ENCODE data around the gene ANO6.

The ANO6 gene

GRCh38 chr12:45204757-45205156 lies 11.1 kb upstream of the ANO6 start:
- TF ChIP-seq CTCF (IDR thresholded peaks at IDR 0.05; ENCODE audit: low read depth, low read length) (no peak), POLR2A (IDR thresholded peaks at IDR 0.05; ENCODE audit: extremely low read depth, insufficient read length) (no peak), MAX (IDR thresholded peaks at IDR 0.05; ENCODE audit: low read depth, low read length) (no peak), MYC (IDR thresholded peaks at IDR 0.05; ENCODE audit: low read depth, low read length) (no peak)
- H3K4me3 ChIP-seq (ENCODE audit: low read depth, low read length): no peak overlapping the region
- peak; percentile 26 for DNase-seq (ENCODE audit: low read depth)

GRCh38 chr12:45205165-45205825 lies 10.6 kb upstream of the ANO6 start:
- DNase-seq (ENCODE audit: low read depth): peak; percentile 31
- TF ChIP-seq CTCF (IDR thresholded peaks at IDR 0.05; ENCODE audit: low read depth, low read length): no peak
- TF ChIP-seq MAX (IDR thresholded peaks at IDR 0.05; ENCODE audit: low read depth, low read length): no peak
- TF ChIP-seq POLR2A (IDR thresholded peaks at IDR 0.05; ENCODE audit: extremely low read depth, insufficient read length): no peak
- no peak overlapping the region for H3K4me3 ChIP-seq (ENCODE audit: low read depth, low read length)

- H3K4me3 ChIP-seq (ENCODE audit: low read depth, low read length): no peak overlapping the region
- TF ChIP-seq CTCF (IDR thresholded peaks at IDR 0.05; ENCODE audit: low read depth, low read length): no peak
- TF ChIP-seq MAX (IDR thresholded peaks at IDR 0.05; ENCODE audit: low read depth, low read length): no peak
- no peak for TF ChIP-seq POLR2A (IDR thresholded peaks at IDR 0.05; ENCODE audit: extremely low read depth, insufficient read length)
- no peak for TF ChIP-seq MYC (IDR thresholded peaks at IDR 0.05; ENCODE audit: low read depth, low read length)
- DNase-seq (ENCODE audit: low read depth): peak; percentile 26
These were observed 7.0 kb upstream of the ANO6 start for GRCh38 chr12:45208604-45209487.

- no peak for TF ChIP-seq MAX (IDR thresholded peaks at IDR 0.05; ENCODE audit: low read depth, low read length)
- TF ChIP-seq POLR2A (IDR thresholded peaks at IDR 0.05; ENCODE audit: extremely low read depth, insufficient read length): no peak
These were observed 6.1 kb upstream of the ANO6 start for GRCh38 chr12:45209784-45210183.

GRCh38 chr12:45212064-45212463 lies 3.8 kb upstream of the ANO6 start:
- DNase-seq (ENCODE audit: low read depth): no peak
- H3K4me3 ChIP-seq (ENCODE audit: low read depth, low read length): no peak overlapping the region
- TF ChIP-seq CTCF (IDR thresholded peaks at IDR 0.05; ENCODE audit: low read depth, low read length) (no peak), MAX (IDR thresholded peaks at IDR 0.05; ENCODE audit: low read depth, low read length) (no peak), MYC (IDR thresholded peaks at IDR 0.05; ENCODE audit: low read depth, low read length) (no peak), POLR2A (IDR thresholded peaks at IDR 0.05; ENCODE audit: extremely low read depth, insufficient read length) (no peak)

More at GRCh38 chr12:45209784-45210183, 6.1 kb upstream of the ANO6 start:
- H3K4me3 ChIP-seq (ENCODE audit: low read depth, low read length): no peak overlapping the region
- DNase-seq (ENCODE audit: low read depth): no peak

- H3K4me3 ChIP-seq (ENCODE audit: low read depth, low read length): no peak overlapping the region
- no peak for TF ChIP-seq MYC (IDR thresholded peaks at IDR 0.05; ENCODE audit: low read depth, low read length)
- no peak for TF ChIP-seq MAX (IDR thresholded peaks at IDR 0.05; ENCODE audit: low read depth, low read length)
- TF ChIP-seq CTCF (IDR thresholded peaks at IDR 0.05; ENCODE audit: low read depth, low read length): no peak
- no peak for TF ChIP-seq POLR2A (IDR thresholded peaks at IDR 0.05; ENCODE audit: extremely low read depth, insufficient read length)
- no peak for DNase-seq (ENCODE audit: low read depth)
These were observed 2.8 kb upstream of the ANO6 start for GRCh38 chr12:45213107-45213506.

All from NB4 (cell line).